Psoas muscle (tissue), 8 donors: ENCODE results near the gene TENT4B. TPM values are rescaled to one million over a fixed set of nuclear protein-coding genes. Genes with fewer than 3 reads are reported as not detected.
A peak's percentile ranks its signal among the peaks of the same experiment; 100 is the strongest.

Experiments used
- ATAC-seq, 4 donors: fragments of 200-7000 bp; cut with Tn5 transposase; one replicate each; pipeline ENCODE4 v1.9.1; 2020; ENCODE audit warnings: moderate library complexity in 3 of 4, mild to moderate bottlenecking in 2 of 4
- DNase-seq, 2 donors: peaks; one replicate each; pipeline ENCODE4 v3.0.0-alpha.2; 2020
- H3K27ac ChIP-seq: fragments of 200-600 bp; one replicate; pipeline ENCODE4 v1.8.0; 2022
- H3K27me3 ChIP-seq, 3 donors: fragments of 200-600 bp in 1 of 3; one replicate each; pipeline versions ENCODE4 v1.6.1 to v1.8.0; 2013 to 2022; ENCODE audit warnings: low read length in 2 of 3, mild to moderate bottlenecking in 2 of 3, moderate library complexity in 1 of 3; ENCODE audit not compliant: insufficient read depth in 3 of 3
- H3K36me3 ChIP-seq, 2 donors: fragments of 200-600 bp in 1 of 2; one replicate each; pipeline versions ENCODE4 v1.6.1 to v1.8.0; 2013 to 2022; ENCODE audit warnings: low read depth in 1 of 2, mild to moderate bottlenecking in 1 of 2, moderate library complexity in 1 of 2; ENCODE audit not compliant: insufficient read depth in 1 of 2
- H3K4me1 ChIP-seq: fragments of 200-600 bp; one replicate; pipeline ENCODE4 v1.8.0; 2022
- H3K4me3 ChIP-seq: fragments of 200-600 bp; one replicate; pipeline ENCODE4 v1.8.0; 2022; ENCODE audit warnings: mild to moderate bottlenecking
- H3K9me3 ChIP-seq: fragments of 200-600 bp; one replicate; pipeline ENCODE4 v1.8.0; 2022
- WGBS, 3 donors: extraction: QIAGEN DNeasy Blood & Tissue Kit; methylation state at CpG; one replicate each; pipeline versions ENCODE4 v1.1.6 to v1.1.7; 2013; 5-methylcytosine and 5-hydroxymethylcytosine counted together
- intact Hi-C, 2 donors: fragments of 100-400 bp; cut with DNase I; formaldehyde crosslinking; loops; one replicate each; pipeline versions ENCODE4 v1.11.0 to v1.14.2; 2022
- polyA plus RNA-seq, 3 donors: library from polyadenylated mRNA; stranded (reverse); fragments of 200-250 nt; gene quantifications; one replicate each; pipeline ENCODE4 v1.2.3, GENCODE V29; 2013
- total RNA-seq, 4 donors: library from RNA; stranded (reverse); fragmentation: NEBNext Ultra II Directional in 2 of 4; extraction: Animal tissue kit (Norgen Biotek cat#: 25700) in 2 of 4; gene quantifications; one replicate each; pipeline versions ENCODE4 v1.2.1 to v1.2.4, GENCODE V29; 2021 to 2023
- TF ChIP-seq, protein P1 (sequence below): fragments of 200-600 bp; IDR thresholded peaks from one replicate; pipeline ENCODE4 v1.8.0; 2022; ENCODE audit warnings: antibody characterized with exemption
- donor health status: healthy with polysubstance abuse.
- donor health status: DM: no; HTN: no; CAD: no; lungs with moderate emphysema.
- donor health status: Bipolar disorder and iron deficiency.
- donor health status: healthy.
- donor health status: DM: yes; HTN: yes; CAD: no.
- donor health status: DM: no; HTN: no; CAD: no.
- donor health status: DM: no; HTN: no; CAD: no.
- donor health status: DM: yes; HTN: yes; CAD: no.

TENT4B gene
- total and polyA plus RNA-seq, 7 donors: 3.5 to 9.7 (median 7.1) TPM

DNA sequence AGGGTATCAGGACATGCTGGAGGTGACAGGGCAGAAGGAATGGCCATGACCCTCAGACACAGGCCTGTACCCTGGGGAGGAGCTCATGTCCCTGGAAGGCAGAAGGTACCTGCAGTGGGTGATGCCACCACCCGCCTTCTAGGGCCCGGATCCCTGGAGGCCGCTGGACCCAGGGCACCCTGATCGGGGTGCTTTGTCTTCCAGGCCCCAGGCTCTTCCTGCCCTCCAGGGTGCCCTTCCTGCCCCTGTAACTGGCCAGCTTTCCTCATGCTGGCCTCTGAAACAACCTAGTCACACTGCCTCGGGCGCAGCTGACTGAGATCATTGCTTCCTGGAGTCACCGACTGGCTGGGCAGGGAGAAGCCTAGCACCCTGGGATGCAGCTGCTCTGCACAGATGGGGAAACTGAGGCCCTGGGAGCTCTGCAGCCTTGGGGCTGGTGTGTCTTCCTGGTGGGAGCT is 119.0 kb downstream of the TENT4B start:
- ATAC-seq (no peak), DNase-seq (peak in 1 of 2 donors; percentile 23)
- Histone ChIP-seq H3K4me3 (no peak overlapping the region), H3K27me3 (no peaks in the 10 kb centered on the region), H3K27ac (no peak overlapping the region), H3K9me3 (no peaks in the 10 kb centered on the region), H3K4me1 (no peaks in the 10 kb centered on the region), H3K36me3 (no peaks in the 10 kb centered on the region)
- 78 to 83% (median 79%) methylated on average over 7 of the region's 7 CpGs for WGBS, 3 donors
- TF ChIP-seq, protein P1, sequence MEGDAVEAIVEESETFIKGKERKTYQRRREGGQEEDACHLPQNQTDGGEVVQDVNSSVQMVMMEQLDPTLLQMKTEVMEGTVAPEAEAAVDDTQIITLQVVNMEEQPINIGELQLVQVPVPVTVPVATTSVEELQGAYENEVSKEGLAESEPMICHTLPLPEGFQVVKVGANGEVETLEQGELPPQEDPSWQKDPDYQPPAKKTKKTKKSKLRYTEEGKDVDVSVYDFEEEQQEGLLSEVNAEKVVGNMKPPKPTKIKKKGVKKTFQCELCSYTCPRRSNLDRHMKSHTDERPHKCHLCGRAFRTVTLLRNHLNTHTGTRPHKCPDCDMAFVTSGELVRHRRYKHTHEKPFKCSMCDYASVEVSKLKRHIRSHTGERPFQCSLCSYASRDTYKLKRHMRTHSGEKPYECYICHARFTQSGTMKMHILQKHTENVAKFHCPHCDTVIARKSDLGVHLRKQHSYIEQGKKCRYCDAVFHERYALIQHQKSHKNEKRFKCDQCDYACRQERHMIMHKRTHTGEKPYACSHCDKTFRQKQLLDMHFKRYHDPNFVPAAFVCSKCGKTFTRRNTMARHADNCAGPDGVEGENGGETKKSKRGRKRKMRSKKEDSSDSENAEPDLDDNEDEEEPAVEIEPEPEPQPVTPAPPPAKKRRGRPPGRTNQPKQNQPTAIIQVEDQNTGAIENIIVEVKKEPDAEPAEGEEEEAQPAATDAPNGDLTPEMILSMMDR: no peak
- intact Hi-C loops: no loop called here

DNA sequence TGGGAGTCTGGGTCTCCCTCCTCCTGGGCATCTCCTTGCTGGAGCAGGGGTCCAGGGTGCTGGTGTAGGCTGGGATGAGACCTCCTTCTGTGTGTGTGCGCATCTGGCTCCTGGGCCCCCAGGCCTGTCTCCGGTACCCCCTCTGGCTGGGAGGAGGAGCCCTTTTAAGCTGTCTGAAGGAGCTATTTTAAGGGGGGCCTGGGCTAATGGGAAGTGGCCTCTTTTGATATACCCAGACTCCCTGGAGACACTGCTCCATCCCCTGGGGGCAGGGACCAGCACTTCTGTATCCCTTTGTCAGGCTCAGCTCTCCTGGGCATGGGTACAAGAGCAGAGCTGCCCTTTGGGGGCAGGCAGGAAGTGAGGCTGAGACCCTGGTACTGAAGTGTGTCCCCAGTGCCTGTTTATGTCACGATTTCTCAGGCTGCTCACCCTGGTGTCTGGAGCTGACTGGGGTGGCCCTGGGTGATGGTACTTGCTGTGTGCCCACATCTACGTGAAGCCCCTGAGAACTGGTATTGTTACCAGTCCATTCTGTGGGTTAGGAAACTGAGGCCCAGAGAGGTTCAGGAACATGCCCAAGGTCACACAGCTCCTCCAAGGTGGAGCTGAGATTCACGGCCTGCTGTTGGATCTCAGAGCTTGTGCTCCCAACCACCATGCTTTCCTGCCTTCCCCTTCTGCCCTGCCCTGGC is 119.7 kb downstream of the TENT4B start:
- ATAC-seq: no peak
- H3K27me3 ChIP-seq: no peaks in the 10 kb centered on the region
- intact Hi-C loops: no loop called here
- no peaks in the 10 kb centered on the region for H3K4me1 ChIP-seq
- H3K27ac ChIP-seq: no peak overlapping the region
- WGBS, 3 donors: 84 to 91% (median 90%) methylated on average over 4 to 5 of the region's 5 CpGs
- DNase-seq: peak in 1 of 2 donors; percentile 22
- H3K9me3 ChIP-seq: no peaks in the 10 kb centered on the region
- H3K4me3 ChIP-seq: no peak overlapping the region
- TF ChIP-seq, protein P1: no peak
- no peaks in the 10 kb centered on the region for H3K36me3 ChIP-seq

DNA sequence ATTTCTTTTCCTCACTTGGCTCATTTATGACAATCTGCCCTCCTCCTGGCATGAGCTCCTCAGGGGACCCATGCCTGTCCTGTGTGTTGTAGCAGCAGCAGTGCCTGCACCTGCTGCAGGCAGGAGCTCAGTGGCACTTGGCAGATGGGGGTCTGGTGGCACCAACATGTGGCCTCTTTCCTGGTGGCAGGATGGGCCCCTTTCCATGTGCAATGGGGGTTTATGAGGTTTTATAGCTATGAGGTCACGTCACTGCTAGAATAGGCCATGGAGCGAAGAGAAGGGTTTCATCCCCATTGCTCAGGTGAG is 120.2 kb downstream of the TENT4B start:
- DNase-seq: peak in 1 of 2 donors; percentile 16
- Histone ChIP-seq H3K4me3 (no peak overlapping the region), H3K4me1 (no peaks in the 10 kb centered on the region), H3K36me3 (no peaks in the 10 kb centered on the region), H3K27ac (no peak overlapping the region), H3K27me3 (no peaks in the 10 kb centered on the region), H3K9me3 (no peaks in the 10 kb centered on the region)
- WGBS, 3 donors: 78 to 89% (median 87%) methylated on average over 2 of the region's 2 CpGs
- TF ChIP-seq, protein P1: no peak
- intact Hi-C loops: no loop called here
- ATAC-seq: no peak

DNA sequence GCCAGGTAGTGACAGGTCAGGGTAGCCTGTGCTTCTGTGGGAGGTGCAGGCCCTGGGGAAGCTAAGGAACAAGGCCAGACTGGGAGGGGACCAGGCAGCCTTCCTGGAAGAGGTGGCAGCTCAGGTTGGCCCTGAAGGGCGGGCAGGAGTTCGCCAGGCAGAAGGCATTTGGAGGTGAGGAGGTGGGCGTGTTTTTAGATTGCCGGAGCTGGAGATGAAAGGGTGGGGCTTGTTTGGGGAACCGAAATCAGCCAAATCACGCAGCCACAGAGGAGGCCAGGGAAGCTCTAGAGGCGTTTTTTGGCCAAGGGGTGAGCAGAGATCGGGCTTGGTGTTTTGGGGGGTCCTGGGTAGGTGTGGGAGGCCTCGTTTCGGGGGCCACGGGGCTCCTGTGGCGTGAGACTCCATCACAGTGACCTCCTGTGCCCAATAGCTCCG is 120.8 kb downstream of the TENT4B start:
- no peaks in the 10 kb centered on the region for H3K9me3 ChIP-seq
- no peaks in the 10 kb centered on the region for H3K27me3 ChIP-seq
- H3K27ac ChIP-seq: no peak overlapping the region
- ATAC-seq: peak in 1 of 4 donors; percentile 12
- H3K4me3 ChIP-seq: peak overlapping the region; percentile 30
- no peaks in the 10 kb centered on the region for H3K4me1 ChIP-seq
- peak in 1 of 2 donors; percentile 49 for DNase-seq
- H3K36me3 ChIP-seq: no peaks in the 10 kb centered on the region
- WGBS, 3 donors: 73 to 86% (median 75%) methylated on average over 13 of the region's 13 CpGs
- intact Hi-C loops: no loop called here
- TF ChIP-seq, protein P1: no peak
